Caco-2 (cell line): ENCODE data around the gene OLAH. TPM values are rescaled to one million over a fixed set of nuclear protein-coding genes. Genes with fewer than 3 reads are reported as not detected.

Source experiments
- BruUV-seq: library from RNA; stranded (reverse); fragments of 400-500 nt; replicated peaks from 2 replicates; lab custom pipeline; 2021; lab: Mats Ljungman, UMichigan
- CTCF ChIA-PET: fragments of 300-600 bp; sonication (Branson Sonifier 250); formaldehyde crosslinking; loops from one replicate; lab custom pipeline; 2022; ENCODE audit warnings: antibody characterized with exemption; lab: Charles Lee
- POLR2A ChIA-PET: fragments of 300-600 bp; sonication (Branson Sonifier 250); formaldehyde crosslinking; loops from one replicate; lab custom pipeline; 2022; ENCODE audit warnings: antibody characterized with exemption; lab: Charles Lee
- DNase-seq, 2 experiments: peaks; one replicate each; pipeline versions ENCODE4 v3.0.0 to v3.0.0-alpha.2; 2020 to 2022
- H3K27me3 ChIP-seq: replicated peaks from 2 replicates; pipeline ENCODE4 v1.6.0; 2011; ENCODE audit warnings: low read length; ENCODE audit not compliant: control insufficient read depth, insufficient read depth
- H3K36me3 ChIP-seq: 2 replicates; pipeline ENCODE4 v1.5.1; 2011; ENCODE audit warnings: low read length; ENCODE audit not compliant: control insufficient read depth, insufficient read depth
- H3K4me1 ChIP-seq: fragments of 250-450 bp; sonication (Bioruptor Pico); 2 replicates; pipeline ENCODE4 v1.5.1; 2020; ENCODE audit warnings: mild to moderate bottlenecking
- H3K4me3 ChIP-seq: 2 replicates; pipeline ENCODE4 v1.5.1; 2011; ENCODE audit warnings: low read depth, mild to moderate bottlenecking, control low read depth, low read length
- H3K9me3 ChIP-seq: fragments of 250-450 bp; sonication (Bioruptor Pico); 2 replicates; pipeline ENCODE4 v1.5.1; 2020; ENCODE audit warnings: mild to moderate bottlenecking, moderate library complexity
- H3K27ac Mint-ChIP-seq: one replicate; pipeline ENCODE4 v1.8.0; 2022; ENCODE audit warnings: mixed read lengths; ENCODE audit not compliant: unreplicated experiment
- H3K27me3 Mint-ChIP-seq: one replicate; pipeline ENCODE4 v1.8.0; 2022; ENCODE audit warnings: mixed read lengths; ENCODE audit not compliant: insufficient read depth, unreplicated experiment
- H3K36me3 Mint-ChIP-seq: one replicate; pipeline ENCODE4 v1.8.0; 2022; ENCODE audit warnings: mild to moderate bottlenecking, mixed read lengths; ENCODE audit not compliant: insufficient read depth, unreplicated experiment
- H3K4me1 Mint-ChIP-seq: one replicate; pipeline ENCODE4 v1.8.0; 2022; ENCODE audit warnings: low read depth, mixed read lengths; ENCODE audit not compliant: unreplicated experiment
- H3K4me3 Mint-ChIP-seq: one replicate; pipeline ENCODE4 v1.8.0; 2022; ENCODE audit warnings: mild to moderate bottlenecking, moderate library complexity, mixed read lengths; ENCODE audit not compliant: unreplicated experiment
- H3K9me3 Mint-ChIP-seq: one replicate; pipeline ENCODE4 v1.8.0; 2022; ENCODE audit warnings: mixed read lengths; ENCODE audit not compliant: unreplicated experiment
- intact Hi-C: fragments of 100-400 bp; cut with micrococcal nuclease; formaldehyde crosslinking; loops from one replicate; pipeline ENCODE4 v1.10.0; 2022; ENCODE audit not compliant: unreplicated experiment
- total RNA-seq: library from RNA; stranded (reverse); gene quantifications from 2 replicates; pipeline ENCODE4 v1.2.3, GENCODE V29; 2022
- TF ChIP-seq, protein P1 (sequence below), 2 experiments: fragments of 200-600 bp in 1 of 2; IDR thresholded peaks; 1 replicate in 1 of 2; 2 replicates in 1 of 2; pipeline versions ENCODE4 v1.5.1 to v1.8.0; 2011 to 2022; ENCODE audit warnings: antibody characterized with exemption in 1 of 2, control low read depth in 1 of 2, inconsistent platforms in 1 of 2, low read depth in 1 of 2, low read length in 1 of 2, mild to moderate bottlenecking in 1 of 2, moderate library complexity in 1 of 2; ENCODE audit not compliant: insufficient read depth in 1 of 2, severe bottlenecking in 1 of 2, unreplicated experiment in 1 of 2

The OLAH gene
- total RNA-seq, 1 experiment from 2014 or later: not detected

DNA sequence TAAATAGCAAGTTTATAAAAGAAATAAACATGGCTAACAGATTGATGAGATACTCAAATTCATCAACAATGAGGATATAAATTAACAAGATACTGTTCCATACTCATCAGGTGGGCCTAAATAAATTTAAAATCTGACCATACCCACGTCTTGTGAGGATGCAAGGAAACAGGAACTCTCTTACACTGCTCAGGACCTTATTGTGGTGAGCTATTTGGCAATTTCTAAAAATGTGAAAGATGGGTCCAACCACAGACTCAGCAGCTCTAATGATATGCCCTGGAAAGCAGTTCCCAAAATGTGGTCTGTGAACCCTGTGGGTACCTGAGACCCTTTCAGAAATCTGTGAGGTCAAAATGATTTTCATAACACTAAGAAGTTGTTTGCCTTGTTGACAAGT lies 74.9 kb downstream of the OLAH start:
- TF ChIP-seq, protein P1, sequence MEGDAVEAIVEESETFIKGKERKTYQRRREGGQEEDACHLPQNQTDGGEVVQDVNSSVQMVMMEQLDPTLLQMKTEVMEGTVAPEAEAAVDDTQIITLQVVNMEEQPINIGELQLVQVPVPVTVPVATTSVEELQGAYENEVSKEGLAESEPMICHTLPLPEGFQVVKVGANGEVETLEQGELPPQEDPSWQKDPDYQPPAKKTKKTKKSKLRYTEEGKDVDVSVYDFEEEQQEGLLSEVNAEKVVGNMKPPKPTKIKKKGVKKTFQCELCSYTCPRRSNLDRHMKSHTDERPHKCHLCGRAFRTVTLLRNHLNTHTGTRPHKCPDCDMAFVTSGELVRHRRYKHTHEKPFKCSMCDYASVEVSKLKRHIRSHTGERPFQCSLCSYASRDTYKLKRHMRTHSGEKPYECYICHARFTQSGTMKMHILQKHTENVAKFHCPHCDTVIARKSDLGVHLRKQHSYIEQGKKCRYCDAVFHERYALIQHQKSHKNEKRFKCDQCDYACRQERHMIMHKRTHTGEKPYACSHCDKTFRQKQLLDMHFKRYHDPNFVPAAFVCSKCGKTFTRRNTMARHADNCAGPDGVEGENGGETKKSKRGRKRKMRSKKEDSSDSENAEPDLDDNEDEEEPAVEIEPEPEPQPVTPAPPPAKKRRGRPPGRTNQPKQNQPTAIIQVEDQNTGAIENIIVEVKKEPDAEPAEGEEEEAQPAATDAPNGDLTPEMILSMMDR (IDR thresholded peaks at IDR 0.05; ENCODE audit: insufficient read depth in 1 of 2, low read depth in 1 of 2, low read length in 1 of 2, severe bottlenecking in 1 of 2, unreplicated experiment in 1 of 2): no peak
- Mint-ChIP-seq H3K4me1 (no peaks in the 10 kb centered on the region), H3K9me3 (no peaks in the 10 kb centered on the region), H3K27ac (no peak overlapping the region), H3K36me3 (peaks cover 7% of the 10 kb centered on the region), H3K27me3 (no peaks in the 10 kb centered on the region), H3K4me3 (no peak overlapping the region)
- Histone ChIP-seq H3K9me3 (no peaks in the 10 kb centered on the region), H3K4me3 (no peak overlapping the region), H3K36me3 (no peaks in the 10 kb centered on the region; the same call in 1 of the 2 replicates), H3K27me3 (no peaks in the 10 kb centered on the region), H3K4me1 (no peaks in the 10 kb centered on the region)
- ChIA-PET POLR2A (no interaction called here), CTCF (no interaction called here)
- BruUV-seq: no TSS peak
- intact Hi-C loops: no loop called here
- no peak for DNase-seq

DNA sequence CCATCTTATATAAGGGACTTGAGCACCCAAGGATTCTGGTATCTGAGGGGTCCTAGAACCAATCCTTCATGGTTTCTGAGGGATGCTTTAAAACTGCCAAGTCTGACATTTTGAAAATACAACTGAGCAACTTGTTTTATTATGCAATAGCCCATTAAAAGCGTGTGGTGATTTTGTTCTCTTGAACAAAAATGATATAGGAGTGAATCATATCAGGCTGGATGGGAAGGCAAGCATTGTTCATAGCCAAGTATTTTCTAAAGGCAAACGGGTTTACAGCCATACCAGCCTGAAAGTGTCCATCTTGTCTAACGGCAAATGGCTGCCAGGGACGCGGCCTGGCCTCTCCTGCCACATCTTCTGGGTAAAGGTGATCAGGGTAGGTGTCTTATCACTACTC lies 76.8 kb downstream of the OLAH start:
- ChIA-PET CTCF (no interaction called here), POLR2A (no interaction called here)
- Histone ChIP-seq H3K27me3 (no peaks in the 10 kb centered on the region), H3K4me3 (no peak overlapping the region), H3K36me3 (no peaks in the 10 kb centered on the region; the same call in 1 of the 2 replicates), H3K4me1 (no peaks in the 10 kb centered on the region), H3K9me3 (no peaks in the 10 kb centered on the region)
- BruUV-seq: no TSS peak
- Mint-ChIP-seq H3K9me3 (no peaks in the 10 kb centered on the region), H3K27me3 (no peaks in the 10 kb centered on the region), H3K36me3 (no peaks in the 10 kb centered on the region), H3K27ac (no peak overlapping the region), H3K4me3 (no peak overlapping the region), H3K4me1 (no peaks in the 10 kb centered on the region)
- DNase-seq: no peak
- intact Hi-C loops: no loop called here
- TF ChIP-seq, protein P1 (IDR thresholded peaks at IDR 0.05; ENCODE audit: insufficient read depth in 1 of 2, low read depth in 1 of 2, low read length in 1 of 2, severe bottlenecking in 1 of 2, unreplicated experiment in 1 of 2): no peak

DNA sequence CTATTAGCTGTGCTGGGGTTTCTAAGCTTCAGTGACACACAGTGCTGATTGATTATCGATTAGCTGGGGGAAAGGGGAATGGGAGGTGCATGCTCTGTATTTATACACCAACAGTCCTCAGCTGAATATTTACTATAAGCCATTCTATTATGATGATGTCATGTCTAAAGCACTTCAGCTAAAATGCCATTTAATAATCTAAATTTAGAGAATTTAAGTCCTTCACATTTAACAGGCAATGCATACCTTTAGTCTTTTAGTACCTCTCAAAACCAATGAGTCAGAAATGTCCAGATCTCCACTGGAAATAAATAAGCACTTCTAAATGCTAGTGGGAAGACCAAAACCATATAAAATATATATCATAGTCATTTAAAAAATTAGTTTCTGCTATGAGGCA lies 78.0 kb downstream of the OLAH start:
- intact Hi-C loops: no loop called here
- Mint-ChIP-seq H3K27me3 (no peaks in the 10 kb centered on the region), H3K4me1 (no peaks in the 10 kb centered on the region), H3K9me3 (no peaks in the 10 kb centered on the region), H3K36me3 (peaks cover 11% of the 10 kb centered on the region), H3K4me3 (no peak overlapping the region), H3K27ac (no peak overlapping the region)
- POLR2A ChIA-PET: no interaction called here
- CTCF ChIA-PET: no interaction called here
- DNase-seq: no peak
- Histone ChIP-seq H3K9me3 (no peaks in the 10 kb centered on the region), H3K36me3 (peaks cover 2% of the 10 kb centered on the region; the same call in 1 of the 2 replicates), H3K27me3 (no peaks in the 10 kb centered on the region), H3K4me3 (no peak overlapping the region), H3K4me1 (no peaks in the 10 kb centered on the region)
- TF ChIP-seq, protein P1 (IDR thresholded peaks at IDR 0.05; ENCODE audit: insufficient read depth in 1 of 2, low read depth in 1 of 2, low read length in 1 of 2, severe bottlenecking in 1 of 2, unreplicated experiment in 1 of 2): no peak
- no TSS peak for BruUV-seq
